Erythroblast (primary cell): ENCODE results near the gene TP53BP2.

Experiments
- GATA1 ChIP-seq: IDR thresholded peaks from 2 replicates; pipeline ENCODE4 v1.6.1; 2011; ENCODE audit warnings: low read depth, mild to moderate bottlenecking, control low read depth, low read length, moderate library complexity
- POLR2A ChIP-seq: IDR thresholded peaks from 2 replicates; pipeline ENCODE4 v1.6.1; 2011; ENCODE audit warnings: mild to moderate bottlenecking, low read length

- TF ChIP-seq POLR2A (no peak), GATA1 (no peak)
Observed at GRCh38 chr1:223765036-223765718, 80.6 kb downstream of the TP53BP2 start.
